Choroid plexus epithelial cell (primary cell): ENCODE data around the gene RABGAP1L.

ENCODE experiments used
- DNase-seq: peaks from one replicate; pipeline ENCODE4 v3.0.0-alpha.2; 2010; ENCODE audit warnings: low read depth
- H3K4me3 ChIP-seq: 2 replicates; pipeline ENCODE4 v1.5.1; 2011; ENCODE audit warnings: low read depth, mild to moderate bottlenecking, control low read depth, low read length, moderate library complexity
- CTCF ChIP-seq: conservative IDR thresholded peaks from 2 replicates; pipeline ENCODE4 v1.5.1; 2011; ENCODE audit warnings: low read depth, mild to moderate bottlenecking, control low read depth, inconsistent platforms, low read length, moderate library complexity

The RABGAP1L gene

GRCh38 chr1:174965362-174966007 lies 806.2 kb downstream of the RABGAP1L start:
- no peak overlapping the region for H3K4me3 ChIP-seq
- no peak for TF ChIP-seq CTCF
- DNase-seq: peak; percentile 65

GRCh38 chr1:174966008-174966572 lies 806.8 kb downstream of the RABGAP1L start:
- no peak overlapping the region for H3K4me3 ChIP-seq
- DNase-seq: peak; percentile 68
- TF ChIP-seq CTCF: no peak

- no peak for DNase-seq
- no peak for TF ChIP-seq CTCF
- no peak overlapping the region for H3K4me3 ChIP-seq
These were observed 808.8 kb downstream of the RABGAP1L start for GRCh38 chr1:174967845-174968705.

GRCh38 chr1:174968750-174969244 lies 809.5 kb downstream of the RABGAP1L start:
- no peak overlapping the region for H3K4me3 ChIP-seq
- TF ChIP-seq CTCF: no peak
- DNase-seq: peak; percentile 98

GRCh38 chr1:174969977-174970376 lies 810.7 kb downstream of the RABGAP1L start:
- no peak for TF ChIP-seq CTCF
- H3K4me3 ChIP-seq: no peak overlapping the region
- peak; percentile 81 for DNase-seq

- no peak overlapping the region for H3K4me3 ChIP-seq
- TF ChIP-seq CTCF: no peak
- no peak for DNase-seq
These were observed 812.1 kb downstream of the RABGAP1L start for GRCh38 chr1:174971466-174971865.
